Activated CD8-positive, alpha-beta memory T cell treated with anti-CD3 and anti-CD28 coated beads for 1 hour (primary cell): Measurements from ENCODE around the gene COX7B2.

Experiments
- DNase-seq, 2 donors: peaks; one replicate each; pipeline ENCODE4 v3.0.0-alpha.2; 2020; ENCODE audit warnings: low read depth in 1 of 2; ENCODE audit errors: extremely low read depth in 1 of 2

The COX7B2 gene

GRCh38 chr4:46890056-46890455 is 19.0 kb downstream of the COX7B2 start:
- no peak for DNase-seq

- no peak for DNase-seq
These were observed 19.6 kb downstream of the COX7B2 start for GRCh38 chr4:46889410-46889809.

GRCh38 chr4:46886711-46887110 is 22.3 kb downstream of the COX7B2 start:
- DNase-seq, result no peak

GRCh38 chr4:46878641-46879040 is 30.4 kb downstream of the COX7B2 start:
- no peak for DNase-seq

GRCh38 chr4:46874811-46875210 is 34.2 kb downstream of the COX7B2 start:
- DNase-seq, result no peak

GRCh38 chr4:46870411-46870810 is 38.6 kb downstream of the COX7B2 start:
- no peak for DNase-seq

GRCh38 chr4:46856333-46856732 is 52.7 kb downstream of the COX7B2 start:
- DNase-seq, result no peak

- DNase-seq, result no peak
These were observed 56.2 kb downstream of the COX7B2 start for GRCh38 chr4:46852800-46853199.

- no peak for DNase-seq
These were observed 59.0 kb downstream of the COX7B2 start for GRCh38 chr4:46850026-46850425.

- DNase-seq, result no peak
These were observed 64.6 kb downstream of the COX7B2 start for GRCh38 chr4:46844325-46844917.

GRCh38 chr4:46839128-46839527 is 69.9 kb downstream of the COX7B2 start:
- DNase-seq, result no peak

GRCh38 chr4:46837639-46838038 is 71.4 kb downstream of the COX7B2 start:
- no peak for DNase-seq

GRCh38 chr4:46836584-46836983 is 72.5 kb downstream of the COX7B2 start:
- no peak for DNase-seq

- DNase-seq, result no peak
These were observed 78.0 kb downstream of the COX7B2 start for GRCh38 chr4:46830971-46831454.

- no peak for DNase-seq
These were observed 88.9 kb downstream of the COX7B2 start for GRCh38 chr4:46820154-46820553.

- DNase-seq, result no peak
These were observed 90.0 kb downstream of the COX7B2 start for GRCh38 chr4:46819095-46819494.

- DNase-seq, result no peak
These were observed 90.4 kb downstream of the COX7B2 start for GRCh38 chr4:46818604-46819003.

GRCh38 chr4:46817806-46818205 is 91.2 kb downstream of the COX7B2 start:
- DNase-seq, result no peak

- no peak for DNase-seq
These were observed 104.1 kb downstream of the COX7B2 start for GRCh38 chr4:46804781-46805413.

GRCh38 chr4:46793036-46793435 is 116.0 kb downstream of the COX7B2 start:
- DNase-seq, result no peak

GRCh38 chr4:46781434-46782092 is 127.5 kb downstream of the COX7B2 start:
- DNase-seq, result no peak

GRCh38 chr4:46765465-46765864 is 143.6 kb downstream of the COX7B2 start:
- DNase-seq, result no peak
